K562 (cell line): ENCODE results near the gene TARP.
A peak's percentile ranks its signal among the peaks of the same experiment; 100 is the strongest.

Experiments
- ATAC-seq: fragments of 200-7000 bp; cut with Tn5 transposase; 3 replicates; pipeline ENCODE4 v1.9.1; 2020; ENCODE audit warnings: moderate library complexity
- BruUV-seq: library from RNA; stranded (reverse); fragments of 400-500 nt; replicated peaks from 2 replicates; lab custom pipeline; 2021; lab: Mats Ljungman, UMichigan
- CTCF ChIA-PET: fragments of 300-600 bp; formaldehyde crosslinking; extraction: SDS; loops from one replicate; lab custom pipeline; 2021; ENCODE audit warnings: low intra/inter-chr PET ratio; lab: Yijun Ruan, JAX
- POLR2A ChIA-PET: fragments of 300-600, 350-650 bp; sonication (Branson Sonifier 250); formaldehyde crosslinking; extraction: SDS; loops from one replicate; lab custom pipeline; 2021; ENCODE audit warnings: antibody characterized with exemption, inconsistent platforms; lab: Yijun Ruan, JAX
- DNase-seq, 4 experiments: peaks; one replicate each; pipeline versions ENCODE4 v3.0.0 to v3.0.0-alpha.2; 2011 to 2018; ENCODE audit warnings: low spot score in 3 of 4, mixed read lengths in 3 of 4; ENCODE audit errors: extremely low read depth in 1 of 4
- FAIRE-seq: peaks from 2 replicates; lab custom pipeline; 2011; peaks lifted over from hg19 to GRCh38; lab: Jason Lieb, UNC
- H2AFZ ChIP-seq: 2 replicates; pipeline ENCODE4 v1.6.0; 2011; ENCODE audit warnings: low read depth, low read length, control low read depth, inconsistent platforms
- H3K27ac ChIP-seq: fragments of 200-600 bp; 3 replicates; pipeline ENCODE4 v1.8.0; 2011; ENCODE audit warnings: low read depth, mild to moderate bottlenecking, control low read depth, inconsistent platforms, low read length, moderate library complexity, mixed read lengths; ENCODE audit errors: extremely low read depth
- H3K27me3 ChIP-seq, 2 experiments: fragments of 300-600 bp in 1 of 2; 2 replicates in 1 of 2; 3 replicates in 1 of 2; pipeline versions ENCODE4 v1.6.0 to v1.8.0; 2011; ENCODE audit warnings: inconsistent platforms in 2 of 2, low read length in 2 of 2, mild to moderate bottlenecking in 1 of 2, mixed read lengths in 1 of 2, moderate library complexity in 1 of 2; ENCODE audit not compliant: control insufficient read depth in 2 of 2, insufficient read depth in 2 of 2
- H3K36me3 ChIP-seq: fragments of 300-600 bp; 3 replicates; pipeline ENCODE4 v1.8.0; 2011; ENCODE audit warnings: mild to moderate bottlenecking, low read length, inconsistent platforms; ENCODE audit not compliant: control insufficient read depth, insufficient read depth
- H3K4me1 ChIP-seq, 2 experiments: fragments of 200-600 bp in 1 of 2; replicated peaks in 1 of 2; 2 replicates in 1 of 2; 3 replicates in 1 of 2; pipeline versions ENCODE4 v1.5.1 to v1.8.0; 2011; ENCODE audit warnings: inconsistent platforms in 2 of 2, low read length in 2 of 2, mild to moderate bottlenecking in 1 of 2, mixed read lengths in 1 of 2, moderate library complexity in 1 of 2; ENCODE audit not compliant: control insufficient read depth in 2 of 2, insufficient read depth in 2 of 2
- H3K4me2 ChIP-seq: 2 replicates; pipeline ENCODE4 v1.6.1; 2011; ENCODE audit warnings: low read length, control low read depth, inconsistent platforms, mixed read lengths; ENCODE audit not compliant: insufficient read depth
- H3K4me3 ChIP-seq: fragments of 200-600 bp; sonication (generic), shearing (Covaris generic); 2 replicates; pipeline ENCODE4 v1.5.1; 2016; ENCODE audit warnings: control low read depth, inconsistent platforms
- H3K79me2 ChIP-seq: fragments of 200-600 bp; 3 replicates; pipeline ENCODE4 v1.8.0; 2011; ENCODE audit warnings: low read length, inconsistent platforms; ENCODE audit not compliant: control insufficient read depth, insufficient read depth
- H3K9ac ChIP-seq, 2 experiments: 2 replicates each; pipeline versions ENCODE4 v1.6.0 to v1.6.1; 2011; ENCODE audit warnings: low read depth in 2 of 2, low read length in 2 of 2, control low read depth in 1 of 2, inconsistent platforms in 1 of 2, mild to moderate bottlenecking in 1 of 2, mixed read lengths in 1 of 2; ENCODE audit not compliant: insufficient read depth in 1 of 2
- H3K9me1 ChIP-seq: one replicate; pipeline ENCODE4 v1.6.0; 2011; ENCODE audit warnings: inconsistent platforms, mild to moderate bottlenecking, low read length, moderate library complexity; ENCODE audit not compliant: control insufficient read depth, insufficient read depth
- H3K9me3 ChIP-seq: replicated peaks from 2 replicates; pipeline ENCODE4 v1.5.1; 2011; ENCODE audit warnings: low read depth, low read length, inconsistent platforms; ENCODE audit not compliant: control insufficient read depth, insufficient read depth
- H4K20me1 ChIP-seq: replicated peaks from 2 replicates; pipeline ENCODE4 v1.6.1; 2011; ENCODE audit warnings: low read length, inconsistent platforms, mixed read lengths; ENCODE audit not compliant: control insufficient read depth, insufficient read depth
- FOSL1 ChIP-seq: fragments of 200-800 bp; sonication (Bioruptor generic); conservative IDR thresholded peaks from 2 replicates; pipeline ENCODE4 v1.6.1; 2016; ENCODE audit warnings: missing genetic modification characterization, missing compliant biosample characterization
- FOXJ3 ChIP-seq: sonication (generic); formaldehyde crosslinking; IDR thresholded peaks from 2 replicates; pipeline ENCODE4 v1.4.0; 2020; ENCODE audit warnings: mild to moderate bottlenecking, missing genetic modification reagents
- MEF2A ChIP-seq: IDR thresholded peaks from 2 replicates; pipeline ENCODE4 v1.6.1; 2011; ENCODE audit warnings: low read depth, mild to moderate bottlenecking, low read length, moderate library complexity; ENCODE audit not compliant: control insufficient read depth
- MEIS2 ChIP-seq: fragments of 450-650 bp; IDR thresholded peaks from 2 replicates; pipeline ENCODE4 v1.6.1; 2014; ENCODE audit warnings: mild to moderate bottlenecking; ENCODE audit not compliant: partially characterized antibody
- MYC ChIP-seq, 2 experiments: fragments of 250-450 bp in 1 of 2; sonication (Bioruptor Pico) in 1 of 2; IDR thresholded peaks; 2 replicates each; pipeline versions ENCODE4 v1.5.1 to v1.6.1; 2012 to 2021; ENCODE audit warnings: low read depth in 2 of 2, borderline replicate concordance in 1 of 2, improper control_type of control experiment in 1 of 2, low read length in 1 of 2, mild to moderate bottlenecking in 1 of 2, moderate library complexity in 1 of 2
- WGBS: fragments of 100-300 bp; shearing (Covaris generic); methylation state at CpG from one replicate; pipeline ENCODE4 v1.1.6; 2016; ENCODE audit warnings: low coverage, mixed read lengths; ENCODE audit not compliant: insufficient coverage; ENCODE audit errors: missing lambda C conversion rate; 5-methylcytosine and 5-hydroxymethylcytosine counted together
- in situ Hi-C: fragments of 300-500 bp; cut with MboI; formaldehyde crosslinking; loops from 4 replicates; pipeline ENCODE4 v1.15.0; 2018; ENCODE audit warnings: inconsistent platforms, mixed read lengths
- intact Hi-C: fragments of 100-400 bp; cut with micrococcal nuclease; formaldehyde crosslinking; loops from 2 replicates; pipeline ENCODE4 v1.14.2; 2022
- TF ChIP-seq, protein P1 (sequence below), 2 experiments: IDR thresholded peaks in 1 of 2; conservative IDR thresholded peaks in 1 of 2; 2 replicates each; pipeline ENCODE4 v1.6.1; 2016; ENCODE audit warnings: low read depth in 2 of 2, mild to moderate bottlenecking in 1 of 2, missing compliant biosample characterization in 1 of 2, missing genetic modification characterization in 1 of 2, moderate library complexity in 1 of 2

Gene TARP

DNA sequence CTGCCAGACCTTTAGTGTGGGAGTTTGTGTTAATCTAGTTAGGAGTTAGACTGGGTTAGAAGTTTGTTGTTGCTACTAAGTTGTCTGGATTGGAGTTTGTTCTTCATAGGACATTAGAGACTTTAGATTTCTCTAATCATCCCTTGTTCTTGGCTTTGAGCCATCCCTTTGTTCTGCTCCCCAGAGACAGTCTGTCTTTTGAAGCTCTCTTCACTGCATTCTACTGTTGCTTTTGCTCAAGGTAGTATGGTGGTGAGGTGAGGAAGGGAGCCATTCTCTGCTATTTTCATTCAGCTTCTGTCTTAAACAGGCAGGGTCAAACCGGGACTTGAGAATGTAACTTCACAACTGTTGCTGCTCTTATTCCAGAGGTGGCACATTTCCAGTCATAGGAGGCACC, 10.4 kb upstream of the TARP start (continued):
- TF ChIP-seq MYC (IDR thresholded peaks at IDR 0.05; ENCODE audit: low read depth, low read length): no peak
- TF ChIP-seq MYC (CRISPR knock-in tag; IDR thresholded peaks at IDR 0.05; ENCODE audit: borderline replicate concordance, low read depth): no peak
- TF ChIP-seq MEF2A: no peak

DNA sequence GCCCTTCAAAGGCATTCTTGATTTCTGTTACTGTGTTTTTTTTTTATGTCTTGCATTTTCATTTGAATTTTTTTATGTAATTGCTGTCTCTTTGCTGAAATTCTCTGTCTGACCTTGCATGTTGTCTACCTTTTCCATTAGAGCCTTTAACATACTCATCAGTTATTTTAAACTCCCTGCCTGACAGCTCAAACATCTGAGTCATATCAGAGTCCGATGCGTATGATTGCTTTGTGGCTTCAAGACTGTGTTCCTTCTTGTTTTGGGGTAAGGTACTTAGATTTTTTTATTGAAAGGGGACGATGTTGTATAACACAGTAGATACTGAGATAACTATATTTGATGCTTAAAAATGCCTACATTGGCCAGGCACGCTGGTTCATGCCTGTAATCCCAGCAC, 9.7 kb upstream of the TARP start:
- TF ChIP-seq, protein P1, sequence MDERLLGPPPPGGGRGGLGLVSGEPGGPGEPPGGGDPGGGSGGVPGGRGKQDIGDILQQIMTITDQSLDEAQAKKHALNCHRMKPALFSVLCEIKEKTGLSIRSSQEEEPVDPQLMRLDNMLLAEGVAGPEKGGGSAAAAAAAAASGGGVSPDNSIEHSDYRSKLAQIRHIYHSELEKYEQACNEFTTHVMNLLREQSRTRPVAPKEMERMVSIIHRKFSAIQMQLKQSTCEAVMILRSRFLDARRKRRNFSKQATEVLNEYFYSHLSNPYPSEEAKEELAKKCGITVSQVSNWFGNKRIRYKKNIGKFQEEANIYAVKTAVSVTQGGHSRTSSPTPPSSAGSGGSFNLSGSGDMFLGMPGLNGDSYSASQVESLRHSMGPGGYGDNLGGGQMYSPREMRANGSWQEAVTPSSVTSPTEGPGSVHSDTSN (CRISPR knock-in tag; IDR thresholded peaks at IDR 0.05; ENCODE audit: low read depth): no peak
- TF ChIP-seq, protein P1 (tag; conservative IDR thresholded peaks at IDR 0.05; ENCODE audit: low read depth): 0 out of 2 replicates have a peak, but pooled peaks have one; percentile 30
- TF ChIP-seq FOXJ3 (CRISPR knock-in tag): no peak
- 0 out of 2 replicates have a peak, but pooled peaks have one; percentile 42 for TF ChIP-seq FOSL1 (tag)
- peak; percentile 26 for TF ChIP-seq MEIS2
- Histone ChIP-seq H3K9me3 (no peaks in the 10 kb centered on the region), H3K9ac (no peak overlapping the region), H3K4me2 (no peak overlapping the region), H3K27ac (no peak overlapping the region), H3K36me3 (no peaks in the 10 kb centered on the region), H3K79me2 (no peaks in the 10 kb centered on the region), H4K20me1 (no peaks in the 10 kb centered on the region), H2AFZ (no peak overlapping the region), H3K27me3 (peaks cover 5 to 18% of the 10 kb centered on the region in 2 experiments; a peak in 3 of 5 replicates), H3K4me3 (no peak overlapping the region), H3K4me1 (no peaks in the 10 kb centered on the region), H3K9me1 (no peaks in the 10 kb centered on the region)
- 7% methylated on average over 4 of the region's 4 CpGs for WGBS
- in situ Hi-C loops (no loop called here), intact Hi-C loops (no loop called here)
- POLR2A ChIA-PET: no interaction called here
- DNase-seq (no peak), FAIRE-seq (no peak), ATAC-seq (no peak)
- no TSS peak for BruUV-seq
- CTCF ChIA-PET: no interaction called here
